HG03060 (cell line): Measurements from ENCODE around the gene CRPPA.
"Not testable (repeated sequence)": the region's sequence is repeated elsewhere in the genome, so short reads cannot be mapped to it uniquely, and the experiment has no call there.

Experiments
- ATAC-seq: cut with Tn5 transposase; IDR thresholded peaks from one replicate; pipeline ENCODE4 v1.9.1; 2021; ENCODE audit warnings: low read depth, moderate number of reproducible peaks; ENCODE audit not compliant: unreplicated experiment

Gene CRPPA

DNA sequence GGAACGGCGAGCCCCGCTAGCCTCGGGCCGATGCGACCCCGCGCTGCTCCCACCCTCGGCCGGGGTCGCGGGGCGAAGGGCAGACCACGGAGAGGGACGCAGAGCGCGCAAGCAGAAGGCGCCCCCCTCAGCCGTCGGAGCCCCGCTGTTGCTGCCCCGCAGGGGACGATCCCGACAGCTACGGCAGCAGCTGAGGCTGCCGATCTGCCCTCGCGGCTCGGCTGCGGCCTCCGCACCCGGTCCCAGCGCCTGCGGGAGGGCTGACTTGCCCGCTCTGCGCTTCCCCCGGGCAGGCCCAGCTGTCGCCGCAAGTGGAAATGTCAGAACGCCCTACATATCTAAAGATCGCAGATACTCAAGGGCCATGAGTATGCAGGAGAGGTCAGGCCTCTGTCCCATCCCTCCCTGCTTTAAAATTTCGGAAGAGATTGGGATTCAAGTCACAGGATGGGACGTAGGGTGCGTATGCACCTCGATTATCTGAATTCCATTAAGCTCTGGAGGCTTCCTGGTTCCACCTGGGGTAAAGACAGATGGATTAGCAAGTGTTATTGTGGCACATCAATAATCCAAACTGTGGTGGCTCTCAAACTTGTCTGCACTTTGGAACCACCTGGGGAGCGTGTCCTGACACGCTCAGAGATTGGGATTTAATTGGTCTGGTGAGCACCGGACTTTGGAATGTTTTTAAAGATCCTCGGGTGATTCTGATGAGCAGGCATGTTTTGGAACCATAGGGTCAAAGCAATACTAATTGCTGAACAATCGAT lies at the start of gene CRPPA:
CRPPA (minus strand) TSS at position 206 of the 770 bp plus-strand sequence. CDS start 216 bp downstream, outside the sequence.
- ATAC-seq = peak; percentile 20

DNA sequence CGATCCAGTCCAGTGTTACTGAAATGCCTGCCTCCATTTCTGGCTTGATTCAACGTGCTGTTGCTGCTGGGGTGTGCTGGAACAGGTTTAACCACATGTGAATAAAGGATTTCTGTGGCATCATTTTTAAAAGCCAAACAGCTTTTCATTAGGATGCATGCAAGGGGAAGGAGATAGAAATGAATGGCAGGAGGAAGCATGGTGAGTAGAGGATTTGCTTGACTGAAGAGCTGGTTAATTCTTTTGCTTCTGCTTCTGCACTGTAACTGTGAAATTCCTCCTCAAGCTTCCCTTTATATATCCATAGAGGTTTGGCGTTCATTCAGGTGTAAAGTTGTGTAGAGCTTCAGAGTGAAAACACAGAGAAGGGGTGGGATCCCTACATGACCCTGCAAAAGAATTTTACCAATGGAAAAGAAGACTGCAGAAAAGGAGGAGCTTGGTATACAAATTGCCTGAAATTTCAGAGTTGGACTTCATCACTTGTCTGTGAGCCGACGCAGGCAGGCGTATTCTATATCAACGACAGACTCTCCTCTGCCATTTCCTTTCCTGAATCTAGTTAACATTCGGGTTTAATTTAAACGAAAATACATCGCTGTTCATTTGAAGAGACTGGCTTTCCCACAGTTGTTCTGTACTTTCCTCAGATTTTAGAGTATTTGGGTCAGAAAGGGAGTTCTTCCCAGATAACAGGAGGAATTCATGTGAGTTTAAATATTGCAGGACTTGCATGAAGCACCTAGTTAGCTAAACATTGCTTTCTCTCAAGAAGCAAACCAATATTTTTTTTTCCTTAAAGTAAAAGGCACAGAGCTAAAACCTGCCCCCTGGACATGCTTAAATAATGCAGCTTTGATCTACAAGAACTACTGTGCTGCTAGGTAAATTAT lies 44.4 kb upstream of the CRPPA start, which contains the start of gene SOSTDC1:
SOSTDC1 (minus strand) TSS at position 270 of the 893 bp plus-strand sequence; CDS start at position 200, 70 bp downstream.
- no peak for ATAC-seq

DNA sequence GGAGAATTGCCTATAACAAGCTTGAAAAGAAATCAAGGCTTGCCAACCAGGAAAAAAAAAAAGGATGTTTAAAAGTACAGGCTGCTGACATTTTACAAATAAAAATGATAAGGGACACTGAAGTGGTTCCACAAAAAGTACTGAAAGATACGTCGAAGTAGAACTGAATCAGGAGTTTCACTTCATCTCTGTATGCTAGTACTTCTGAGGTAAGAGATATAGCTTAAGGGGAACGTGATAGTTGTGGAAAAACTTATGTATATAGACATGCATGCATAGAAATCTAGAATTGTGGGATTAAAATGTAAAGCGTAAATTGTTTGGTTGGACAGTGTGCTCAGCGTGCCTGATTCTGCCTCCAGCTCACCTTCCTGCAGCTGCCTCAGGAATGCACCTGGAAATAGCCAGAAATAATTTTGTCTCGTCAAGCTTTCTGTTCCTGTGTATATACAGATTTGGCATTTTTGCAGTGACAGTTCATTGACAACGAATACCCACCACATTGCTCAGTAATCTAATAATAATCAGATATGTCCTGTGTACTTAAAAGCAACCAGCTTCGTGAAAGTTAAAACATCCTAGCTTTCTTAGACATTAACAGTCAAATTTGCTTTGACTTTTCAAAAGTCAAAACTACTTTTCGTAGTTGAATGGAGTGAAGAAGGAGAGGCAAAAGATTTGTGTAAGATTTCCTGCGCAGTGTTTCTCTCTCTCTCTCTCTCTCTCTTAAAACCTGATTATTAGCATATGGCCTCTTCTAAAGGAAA lies 42.8 kb upstream of the CRPPA start:
- no peak for ATAC-seq

DNA sequence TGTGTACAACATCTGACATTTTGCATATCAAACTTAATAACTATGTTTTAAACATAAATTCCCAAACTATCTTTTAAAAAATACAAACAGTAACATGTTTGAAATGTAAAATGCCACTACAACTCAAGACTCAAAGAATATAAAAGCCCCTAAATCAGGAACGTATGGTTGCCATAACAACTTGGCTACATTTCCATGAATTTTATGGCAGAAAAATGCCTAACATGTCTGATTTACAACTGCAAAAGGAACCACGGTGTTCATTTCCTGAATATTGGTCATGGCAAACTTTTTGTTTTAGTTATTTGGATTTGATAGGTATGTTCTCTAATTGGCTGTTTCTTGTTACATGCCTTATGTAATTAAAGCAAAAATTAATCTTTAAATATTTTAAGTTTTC lies 42.2 kb upstream of the CRPPA start:
- no peak for ATAC-seq

DNA sequence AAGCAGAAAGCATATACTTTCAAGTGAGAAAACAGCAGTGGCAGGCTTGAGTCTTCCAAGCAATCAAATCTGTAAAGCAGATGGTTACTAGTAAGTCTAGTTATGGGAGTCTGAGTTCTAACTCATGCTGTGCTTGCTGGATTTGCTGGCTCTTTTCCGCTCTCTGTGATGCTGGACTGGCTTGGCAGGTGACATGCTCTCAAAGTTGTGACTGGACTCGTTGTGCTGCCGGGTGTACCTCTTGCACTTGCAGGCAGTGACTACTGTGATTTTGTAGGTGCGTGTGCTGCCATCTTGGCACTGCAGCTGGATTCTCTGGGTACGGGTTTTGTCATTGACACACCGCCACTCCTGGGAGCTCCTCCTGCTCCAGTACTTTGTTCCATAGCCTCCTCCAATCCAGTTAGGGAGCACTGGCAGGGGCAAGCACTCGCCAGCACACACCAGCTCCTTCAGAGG lies 41.1 kb upstream of the CRPPA start:
- no peak for ATAC-seq

DNA sequence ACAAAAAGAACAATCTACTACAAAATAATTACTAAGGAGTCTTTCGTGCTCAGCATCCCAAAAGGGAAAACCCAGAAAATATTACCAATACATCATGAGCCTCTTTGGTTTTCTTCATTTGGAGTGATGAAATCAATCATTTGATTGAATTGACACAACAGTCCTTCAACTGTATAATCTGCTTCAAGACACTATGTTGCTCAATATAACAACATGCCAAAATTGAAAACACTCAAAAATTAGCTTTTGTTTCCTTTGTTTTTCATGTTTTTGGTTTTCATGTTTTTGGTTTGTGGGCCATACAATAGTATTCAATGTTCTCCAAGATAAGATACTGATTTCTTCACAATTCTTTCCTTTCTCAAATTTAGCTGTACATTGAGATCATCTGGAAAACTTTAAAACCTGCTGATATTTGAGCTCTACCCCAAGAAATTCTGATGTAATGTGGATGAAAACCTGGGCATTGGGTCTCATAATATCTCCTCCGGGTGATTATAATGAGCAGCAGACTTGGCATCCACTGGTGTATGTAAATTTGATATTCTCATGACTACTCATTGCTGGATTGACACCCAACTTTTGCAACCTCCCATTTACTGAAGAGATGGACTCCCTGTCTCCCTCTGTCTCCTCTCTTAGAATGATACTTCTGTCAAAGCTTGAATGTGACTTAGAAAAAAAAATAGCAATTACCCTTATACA lies 39.6 kb upstream of the CRPPA start:
- no peak for ATAC-seq

DNA sequence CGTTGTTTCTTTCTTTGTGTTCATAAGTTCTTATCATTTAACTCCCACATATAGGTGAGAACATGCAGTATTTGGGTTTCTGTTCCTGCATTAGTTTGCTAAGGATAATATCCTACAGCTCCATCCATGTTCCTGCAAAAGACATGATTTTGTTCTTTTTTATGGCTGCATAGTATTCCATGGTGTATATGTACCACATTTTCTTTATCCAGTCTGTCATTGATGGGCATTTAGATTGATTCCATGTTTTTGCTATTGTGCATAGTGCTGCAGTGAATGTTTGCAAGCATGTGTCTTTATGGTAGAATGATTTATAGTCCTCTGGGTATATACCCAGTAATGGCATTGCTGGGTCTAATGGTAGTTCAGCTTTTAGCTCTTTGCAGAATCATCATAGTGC lies 35.0 kb upstream of the CRPPA start:
- ATAC-seq = not testable (repeated sequence)

DNA sequence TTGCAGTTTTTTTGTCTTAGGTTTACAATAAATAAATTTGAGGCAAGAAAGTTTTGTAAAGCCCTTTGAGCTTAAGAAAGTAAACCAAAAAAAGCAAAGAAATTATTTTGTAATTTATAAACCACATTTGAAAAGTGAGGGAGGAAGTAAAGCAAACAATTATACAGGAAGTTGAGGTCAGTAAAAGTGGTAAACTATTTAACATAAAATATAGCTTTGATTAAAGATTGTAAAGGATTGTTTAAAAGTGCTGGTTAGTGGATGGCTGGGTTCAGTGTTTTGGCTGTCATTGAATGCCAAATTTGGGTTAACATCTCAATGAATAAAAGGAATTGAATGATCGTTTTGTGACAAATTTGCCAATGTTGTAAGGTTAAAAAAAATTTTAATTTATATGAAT lies 34.3 kb upstream of the CRPPA start:
- no peak for ATAC-seq

DNA sequence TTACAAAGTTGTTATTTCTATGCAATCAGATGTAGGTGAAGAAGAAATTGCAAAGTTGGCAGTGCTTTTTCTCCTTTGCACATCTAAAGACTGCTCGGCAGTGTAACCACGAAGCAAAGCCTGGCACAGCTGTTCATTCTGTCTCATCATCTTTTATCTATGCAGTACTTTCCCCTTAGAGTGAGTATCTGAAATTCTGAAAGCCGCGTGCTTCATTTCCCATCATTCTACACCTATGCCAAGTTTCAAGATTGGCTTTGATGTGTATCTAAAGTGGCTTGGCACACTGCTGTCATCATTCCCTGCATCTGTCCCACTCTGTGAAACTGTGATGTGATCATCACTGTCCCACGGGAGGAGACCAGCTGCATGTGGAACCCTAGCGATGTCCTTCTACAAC lies 29.0 kb upstream of the CRPPA start:
- no peak for ATAC-seq

DNA sequence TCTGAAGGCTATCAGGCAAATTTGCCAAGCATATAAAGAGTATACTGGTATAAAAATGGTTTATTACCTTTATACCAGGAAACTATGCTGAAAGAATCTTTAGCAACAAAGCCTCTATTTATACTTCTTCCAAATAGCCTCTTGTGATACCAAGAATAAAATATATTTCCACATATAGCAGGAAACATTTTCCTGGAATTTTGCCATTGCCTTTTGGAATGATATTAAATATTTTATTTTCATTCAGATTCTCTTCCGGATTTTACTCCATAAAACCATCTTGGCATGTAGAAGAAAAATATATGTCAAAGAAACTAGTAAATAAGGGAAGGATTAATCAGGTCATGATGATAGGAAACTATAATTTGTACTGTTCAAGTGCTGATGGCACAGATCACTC lies 26.5 kb upstream of the CRPPA start:
- no peak for ATAC-seq

DNA sequence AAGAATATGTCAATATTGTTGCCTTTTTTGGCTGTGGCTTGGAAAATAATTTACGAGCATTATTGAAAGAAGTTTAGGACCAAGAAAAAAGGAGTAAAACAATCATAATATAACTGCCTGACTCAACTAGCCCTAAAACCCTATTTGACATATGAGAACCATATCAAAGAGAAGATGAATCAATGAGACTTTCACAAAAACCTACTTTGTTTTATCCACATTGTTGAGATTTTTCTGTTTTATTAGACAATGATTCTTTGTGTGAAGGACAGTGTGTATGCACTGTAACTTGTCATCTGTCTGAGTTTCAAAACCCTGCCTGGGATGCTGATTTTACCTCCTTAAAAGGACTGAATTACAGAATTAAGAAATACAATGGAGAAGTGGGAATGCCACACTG lies 25.2 kb upstream of the CRPPA start:
- ATAC-seq = no peak

DNA sequence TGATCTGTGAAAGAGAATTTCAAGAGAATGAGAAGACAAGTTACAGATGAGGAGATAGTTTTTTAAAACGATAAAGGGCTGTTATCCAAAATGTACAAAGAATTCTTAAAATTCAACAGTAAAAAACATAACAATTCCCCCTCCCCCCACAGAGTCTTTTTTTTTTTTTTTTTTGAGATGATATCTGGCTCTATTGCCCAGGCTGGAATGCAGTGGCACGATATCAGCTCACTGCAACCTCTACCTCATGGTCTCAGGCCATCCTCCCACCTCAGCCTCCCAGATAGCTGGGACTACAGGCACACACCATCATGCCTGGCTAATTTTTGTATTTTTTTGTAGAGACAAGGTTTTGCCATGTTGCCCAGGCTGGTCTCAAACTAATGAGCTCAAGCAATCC lies 22.5 kb upstream of the CRPPA start:
- ATAC-seq = not testable (repeated sequence)

DNA sequence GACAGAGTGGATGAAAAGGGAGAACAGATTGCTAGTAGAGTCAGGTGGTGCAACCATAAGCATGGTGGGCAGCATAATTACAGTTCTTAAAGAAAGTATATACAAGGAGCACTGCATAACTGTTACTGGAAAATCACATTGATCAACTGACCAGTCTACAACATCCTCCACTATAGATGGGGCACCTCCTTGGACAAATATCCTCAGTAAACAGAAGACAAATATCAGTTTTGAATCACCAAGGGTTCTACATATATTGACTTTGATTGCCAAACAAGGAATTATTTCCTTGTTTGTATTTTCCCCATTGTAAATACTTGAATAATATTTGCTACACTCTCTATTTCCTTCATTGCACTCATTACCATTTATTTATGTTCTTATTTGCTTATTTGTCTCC lies 17.6 kb upstream of the CRPPA start:
- ATAC-seq = no peak

DNA sequence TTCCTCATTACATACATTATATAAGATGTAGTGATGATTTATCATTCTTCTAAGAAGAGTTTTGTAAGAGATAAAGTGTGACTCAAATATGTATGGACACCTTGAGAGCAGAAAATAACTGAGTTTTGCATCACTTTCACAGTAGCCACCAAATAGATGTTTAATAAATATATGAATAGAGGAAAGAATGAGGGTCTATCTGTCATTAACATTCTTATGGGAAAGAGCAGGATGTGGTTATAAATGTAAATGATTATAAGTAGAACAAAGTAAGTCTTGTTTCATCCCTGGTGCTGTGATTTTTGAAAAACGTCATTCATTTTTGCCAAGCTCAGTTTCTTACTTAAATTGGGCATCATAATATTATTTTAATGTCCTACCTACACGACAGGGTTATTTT lies 15.0 kb upstream of the CRPPA start:
- ATAC-seq = no peak

DNA sequence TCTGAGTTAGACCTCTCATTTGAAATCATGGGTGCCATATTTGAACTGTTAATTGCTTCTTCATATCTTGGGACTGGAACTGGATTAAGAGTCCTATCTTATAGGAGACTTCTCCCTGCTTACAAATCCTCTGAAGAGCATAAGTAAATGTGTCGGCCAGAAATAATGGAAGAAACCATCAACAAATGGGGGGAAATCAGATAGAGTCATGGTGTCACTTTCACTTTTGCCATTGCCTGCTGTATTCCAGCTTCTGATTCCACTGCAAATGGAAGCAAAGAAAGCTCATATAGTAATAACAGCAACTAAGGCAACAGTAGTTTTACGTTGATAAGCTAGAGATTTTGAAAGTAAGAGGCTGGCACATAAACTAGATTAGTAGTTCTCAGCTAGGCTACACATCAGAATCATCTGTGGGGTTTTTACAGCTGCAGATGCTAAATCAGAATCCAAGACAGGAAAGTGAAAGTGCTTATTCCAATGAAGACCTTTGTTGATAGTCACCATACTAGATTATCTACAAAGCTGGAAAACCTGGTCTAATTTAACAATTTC lies 12.3 kb upstream of the CRPPA start:
- no peak for ATAC-seq

DNA sequence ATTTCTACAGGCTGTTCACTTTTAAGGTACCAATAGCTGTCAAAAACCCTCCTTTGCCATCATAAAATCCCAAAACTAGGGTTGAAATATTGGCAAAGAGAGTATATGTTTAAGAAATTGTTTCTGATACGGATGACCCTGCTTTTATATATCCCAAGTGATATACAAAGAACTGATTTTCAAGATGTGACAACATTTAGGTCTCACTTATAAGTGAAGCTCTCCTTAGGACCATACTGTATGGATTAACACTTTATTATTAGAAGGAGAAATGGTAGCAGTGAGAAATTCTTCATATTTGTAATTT lies 11.0 kb upstream of the CRPPA start:
- no peak for ATAC-seq

DNA sequence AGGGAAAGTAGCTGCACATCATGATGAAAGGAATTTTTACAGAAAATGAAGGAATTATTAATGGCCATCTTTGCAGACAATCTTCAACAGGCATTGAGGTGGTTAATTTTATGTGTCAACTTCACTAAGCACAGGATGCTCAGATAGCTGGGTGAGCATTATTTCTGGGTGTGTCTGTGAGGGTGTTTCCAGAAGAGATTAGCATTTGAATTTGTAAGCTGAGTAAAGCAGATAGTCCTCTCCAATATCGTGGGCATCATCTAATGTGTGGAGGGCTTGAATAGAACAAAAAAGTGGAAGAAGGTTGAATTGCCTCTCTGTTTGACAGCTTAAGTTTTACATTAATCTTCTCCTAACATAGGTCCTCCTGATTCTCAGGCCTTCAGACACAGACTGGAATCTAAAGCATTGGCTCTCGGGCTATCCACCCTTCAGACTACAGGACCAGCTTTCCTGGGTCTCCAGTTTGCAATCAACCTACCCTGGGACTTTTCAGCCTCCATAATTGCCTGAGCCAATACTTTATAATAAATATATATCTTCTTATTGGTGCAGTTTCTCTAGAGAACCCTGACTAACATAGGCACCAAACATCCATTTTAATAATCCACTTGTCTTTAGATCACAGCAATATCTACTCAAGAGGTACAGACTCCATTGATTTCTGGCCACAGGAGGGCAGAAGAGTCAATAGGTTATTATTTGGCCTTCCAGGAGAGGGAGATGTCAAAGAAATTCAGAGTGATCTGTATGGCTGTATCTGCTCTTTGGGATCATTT lies 10.5 kb upstream of the CRPPA start:
- peak; percentile 68 for ATAC-seq

DNA sequence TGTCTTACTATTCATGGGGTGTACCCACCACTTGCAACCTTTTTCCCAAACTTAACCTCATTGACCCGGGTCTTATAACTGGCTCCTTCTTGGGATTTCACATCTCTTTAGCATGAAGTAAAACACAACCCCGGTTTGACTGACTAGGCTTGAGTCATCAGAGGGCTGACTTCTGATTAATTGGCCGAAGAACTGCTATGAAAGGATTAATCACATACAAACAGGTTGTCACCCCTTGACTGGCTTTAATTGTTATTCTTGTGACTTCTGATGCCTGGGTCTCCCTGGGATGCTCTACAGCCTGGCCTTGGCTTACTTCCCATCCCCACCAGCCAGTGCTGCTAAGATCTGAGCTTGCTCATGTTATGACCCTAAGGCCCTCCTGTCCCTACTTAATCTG lies 8.8 kb upstream of the CRPPA start:
- no peak for ATAC-seq

DNA sequence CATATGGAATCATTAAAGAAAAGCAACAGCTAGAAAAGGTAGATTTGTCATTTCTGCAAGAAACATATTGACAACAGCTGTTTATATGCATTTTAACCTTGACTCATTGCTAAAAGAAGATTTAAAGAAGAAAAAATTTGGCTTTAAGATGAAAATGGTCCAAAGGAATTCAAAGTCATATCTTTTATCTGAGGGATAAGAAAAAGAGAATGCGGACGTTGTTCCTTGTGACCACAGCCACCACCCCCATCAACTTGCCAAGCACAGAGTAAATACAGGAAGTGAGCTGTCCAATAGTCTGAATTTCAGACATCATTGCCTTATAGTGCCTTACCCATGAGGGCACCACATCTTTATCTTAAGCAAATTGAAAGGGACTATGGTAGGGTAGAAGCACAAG lies 7.3 kb upstream of the CRPPA start:
- ATAC-seq = no peak
